Neural progenitor cell (in vitro differentiated cells): ENCODE data around the gene ODC1.

Experiments used
- EZH2 ChIP-seq: fragments of 200-600 bp; sonication (generic); IDR thresholded peaks from 2 replicates; pipeline ENCODE4 v1.6.1; 2017; ENCODE audit warnings: antibody characterized with exemption, mild to moderate bottlenecking, moderate library complexity
- EZH2phosphoT487 ChIP-seq: fragments of 200-600 bp; sonication (generic); IDR thresholded peaks from 2 replicates; pipeline ENCODE4 v1.6.1; 2017; ENCODE audit warnings: antibody characterized with exemption
- TF ChIP-seq, protein P1 (sequence below): fragments of 200-600 bp; sonication (generic); IDR thresholded peaks from 2 replicates; pipeline ENCODE4 v1.5.1; 2017; ENCODE audit warnings: antibody characterized with exemption, mild to moderate bottlenecking

DNA sequence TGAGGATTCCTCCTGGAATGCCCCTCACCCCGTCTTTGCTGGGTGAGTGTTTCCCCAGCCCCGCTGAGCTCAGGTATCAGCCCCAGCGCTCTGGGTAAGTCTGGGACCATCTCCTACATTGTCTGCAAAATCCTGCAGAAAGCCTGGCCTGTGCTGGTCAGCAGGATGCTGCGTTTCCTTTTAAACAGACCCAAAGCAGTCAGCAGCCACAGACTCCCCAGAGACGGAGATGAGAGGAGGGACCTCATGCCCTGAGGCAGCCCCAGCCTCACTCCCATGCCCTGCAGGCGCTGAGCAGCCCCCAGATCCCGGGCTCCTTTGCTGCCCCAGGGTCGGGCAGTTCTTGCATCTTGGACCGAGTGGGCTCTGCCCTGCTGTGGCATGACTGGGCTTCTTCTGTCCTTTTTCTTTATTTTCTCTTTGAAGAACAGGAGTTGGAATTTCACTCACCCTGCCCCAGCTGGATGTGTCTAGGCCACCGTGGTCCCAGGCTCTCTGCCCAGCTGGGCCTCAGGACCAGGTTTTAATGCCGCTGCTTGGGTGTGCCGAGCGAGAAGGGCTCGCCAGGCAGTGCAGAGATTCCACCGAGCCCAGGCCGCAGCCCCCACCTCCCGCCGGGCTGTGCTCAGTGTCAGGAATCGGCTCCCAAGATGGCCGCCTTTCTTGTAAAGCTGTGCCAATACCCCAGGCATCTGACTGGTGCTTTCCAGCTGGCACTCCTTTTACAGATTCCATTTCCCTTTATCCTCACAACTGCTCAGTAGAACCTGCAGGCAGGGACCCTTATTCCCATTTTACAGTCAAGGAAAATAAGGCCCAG lies 43.6 kb downstream of the ODC1 start:
- TF ChIP-seq, protein P1, sequence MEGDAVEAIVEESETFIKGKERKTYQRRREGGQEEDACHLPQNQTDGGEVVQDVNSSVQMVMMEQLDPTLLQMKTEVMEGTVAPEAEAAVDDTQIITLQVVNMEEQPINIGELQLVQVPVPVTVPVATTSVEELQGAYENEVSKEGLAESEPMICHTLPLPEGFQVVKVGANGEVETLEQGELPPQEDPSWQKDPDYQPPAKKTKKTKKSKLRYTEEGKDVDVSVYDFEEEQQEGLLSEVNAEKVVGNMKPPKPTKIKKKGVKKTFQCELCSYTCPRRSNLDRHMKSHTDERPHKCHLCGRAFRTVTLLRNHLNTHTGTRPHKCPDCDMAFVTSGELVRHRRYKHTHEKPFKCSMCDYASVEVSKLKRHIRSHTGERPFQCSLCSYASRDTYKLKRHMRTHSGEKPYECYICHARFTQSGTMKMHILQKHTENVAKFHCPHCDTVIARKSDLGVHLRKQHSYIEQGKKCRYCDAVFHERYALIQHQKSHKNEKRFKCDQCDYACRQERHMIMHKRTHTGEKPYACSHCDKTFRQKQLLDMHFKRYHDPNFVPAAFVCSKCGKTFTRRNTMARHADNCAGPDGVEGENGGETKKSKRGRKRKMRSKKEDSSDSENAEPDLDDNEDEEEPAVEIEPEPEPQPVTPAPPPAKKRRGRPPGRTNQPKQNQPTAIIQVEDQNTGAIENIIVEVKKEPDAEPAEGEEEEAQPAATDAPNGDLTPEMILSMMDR = no peak
- TF ChIP-seq EZH2 = no peak
- TF ChIP-seq EZH2phosphoT487 = no peak
